HL-60/S4 treated with retinoic acid at 250 ng/mL for 4 days and 3 days (cell line): Measurements from ENCODE around the gene FBXL3.

Experiments
- in situ Hi-C: fragments of 300-500 bp; cut with MboI; formaldehyde crosslinking; loops from 2 replicates; pipeline ENCODE4 v1.7.0; 2022; ENCODE audit warnings: low sequenced_read_pairs

The FBXL3 gene, protein sequence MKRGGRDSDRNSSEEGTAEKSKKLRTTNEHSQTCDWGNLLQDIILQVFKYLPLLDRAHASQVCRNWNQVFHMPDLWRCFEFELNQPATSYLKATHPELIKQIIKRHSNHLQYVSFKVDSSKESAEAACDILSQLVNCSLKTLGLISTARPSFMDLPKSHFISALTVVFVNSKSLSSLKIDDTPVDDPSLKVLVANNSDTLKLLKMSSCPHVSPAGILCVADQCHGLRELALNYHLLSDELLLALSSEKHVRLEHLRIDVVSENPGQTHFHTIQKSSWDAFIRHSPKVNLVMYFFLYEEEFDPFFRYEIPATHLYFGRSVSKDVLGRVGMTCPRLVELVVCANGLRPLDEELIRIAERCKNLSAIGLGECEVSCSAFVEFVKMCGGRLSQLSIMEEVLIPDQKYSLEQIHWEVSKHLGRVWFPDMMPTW

DNA sequence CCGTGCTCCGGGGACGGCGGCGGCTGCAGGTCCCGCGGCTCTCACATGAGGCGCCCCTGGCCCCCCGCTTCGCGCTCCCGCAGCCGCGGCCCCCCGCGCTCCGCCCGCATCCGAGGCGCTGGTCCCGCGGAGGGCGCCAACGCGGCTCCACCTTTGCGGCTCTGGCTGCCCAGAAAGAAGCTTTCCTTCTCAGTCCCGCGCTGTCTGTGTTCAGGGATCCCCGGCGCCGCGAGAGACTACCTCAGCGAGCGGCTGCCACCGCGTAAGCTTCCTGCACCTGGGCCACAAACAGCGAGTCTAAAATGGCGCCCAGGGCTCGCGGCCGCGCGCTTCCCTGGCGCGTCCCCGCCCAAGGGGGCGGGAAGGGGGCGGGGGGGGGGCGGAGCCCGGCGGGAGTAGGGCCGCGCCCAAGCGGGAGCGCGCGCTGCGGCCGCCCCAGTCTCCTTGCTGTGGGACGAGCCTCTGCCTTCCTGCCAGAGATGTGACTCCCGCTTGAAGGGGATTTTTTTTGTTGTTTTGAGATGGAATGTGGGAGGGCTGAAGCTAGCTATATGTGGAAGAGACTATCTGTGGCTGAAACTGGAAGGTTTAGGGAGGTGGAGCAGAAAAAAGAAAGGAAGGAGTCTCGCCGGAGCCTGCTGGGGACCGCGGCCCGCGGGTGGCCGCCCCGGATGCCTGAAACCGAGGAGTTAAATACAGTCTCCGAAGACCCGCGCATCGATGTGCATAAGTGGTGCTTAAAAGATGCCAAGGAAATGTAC is at the start of gene FBXL3:
Gene FBXL3, minus strand, starts transcription at position 299 of the 761 bp plus-strand sequence. CDS start 5,299 bp downstream, outside the sequence.
- in situ Hi-C loops: no loop called here

DNA sequence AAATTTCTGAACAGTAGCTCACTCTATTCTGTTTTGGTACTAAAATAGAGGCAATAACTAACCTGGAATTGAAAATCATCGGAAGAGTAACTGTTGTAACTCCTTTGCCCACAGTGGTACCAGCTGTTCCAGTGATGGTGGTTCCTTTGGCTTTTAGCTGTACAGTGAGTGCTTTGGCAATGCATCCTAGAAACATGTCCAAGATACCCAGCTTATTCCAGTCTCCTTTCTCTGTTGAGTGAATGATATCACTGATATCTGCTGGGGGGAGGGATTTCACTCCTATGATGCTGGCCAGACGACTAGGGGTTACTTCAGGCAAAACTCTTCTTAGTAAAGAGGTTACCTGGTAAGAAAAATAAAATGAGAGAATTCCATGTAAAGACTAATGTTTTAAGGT is 40.6 kb upstream of the FBXL3 start:
- in situ Hi-C loops: no loop called here

GRCh38 chr13:77065461-77066147 is 38.6 kb upstream of the FBXL3 start:
- in situ Hi-C loops: no loop called here

- in situ Hi-C loops: no loop called here
Observed at GRCh38 chr13:77062097-77062496, 35.1 kb upstream of the FBXL3 start.

DNA sequence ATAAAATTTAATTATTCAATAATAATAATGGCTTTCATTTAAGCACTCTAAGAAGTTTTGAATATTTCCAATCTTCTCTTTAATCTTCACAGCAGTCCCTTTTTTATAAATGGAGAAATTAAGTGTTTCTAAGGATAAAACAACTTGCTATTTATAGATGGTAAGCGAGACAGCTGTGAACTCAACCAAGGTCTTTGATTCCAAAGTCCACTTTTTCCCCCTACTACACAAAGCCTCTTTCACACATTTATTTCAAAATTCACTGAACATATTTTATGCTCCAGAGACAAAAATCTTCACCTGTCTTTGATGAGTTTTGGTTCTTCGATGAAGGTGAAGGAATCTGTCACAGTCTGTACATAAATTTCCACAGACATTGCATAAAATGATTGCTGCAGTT is 34.4 kb upstream of the FBXL3 start:
- in situ Hi-C loops: no loop called here

DNA sequence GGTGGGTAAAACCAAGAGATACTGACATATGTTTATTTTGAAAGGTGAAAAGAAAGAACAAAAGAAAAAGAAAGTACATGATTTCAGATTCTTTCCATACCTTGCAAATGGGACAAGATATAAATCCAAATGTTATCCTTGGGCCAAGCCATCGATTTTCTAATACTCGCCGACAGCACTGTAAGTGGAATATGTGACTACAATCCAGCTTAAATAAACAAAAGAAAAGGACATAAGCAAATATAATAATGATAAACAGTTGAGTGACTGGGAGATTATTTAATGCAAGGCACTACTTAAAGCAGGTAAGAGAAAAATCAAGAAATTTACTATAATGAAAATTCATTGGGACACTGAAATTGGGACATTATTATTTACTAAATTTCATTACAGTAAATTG is 29.9 kb upstream of the FBXL3 start:
- in situ Hi-C loops: no loop called here

GRCh38 chr13:77056382-77056781 is 29.4 kb upstream of the FBXL3 start:
- in situ Hi-C loops: no loop called here

DNA sequence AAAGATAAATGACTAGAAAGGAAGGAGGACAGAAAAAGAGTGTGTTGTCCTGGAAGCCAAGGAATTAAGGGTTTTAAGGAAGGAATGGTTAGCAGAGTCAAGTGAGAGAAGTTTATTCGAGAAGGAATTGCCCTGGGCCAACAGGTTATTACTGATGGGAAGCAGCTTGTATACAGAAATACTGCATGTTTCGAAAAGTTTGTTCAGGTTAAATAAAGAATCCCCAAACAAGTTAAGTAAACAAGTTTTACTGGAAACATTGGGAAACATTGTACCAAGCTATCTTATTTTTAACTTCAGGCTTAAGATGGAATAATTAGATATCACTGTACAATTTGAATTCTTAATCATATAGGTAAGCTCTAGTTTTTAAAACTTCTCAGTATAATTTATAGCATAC is 28.2 kb upstream of the FBXL3 start:
- in situ Hi-C loops: no loop called here

DNA sequence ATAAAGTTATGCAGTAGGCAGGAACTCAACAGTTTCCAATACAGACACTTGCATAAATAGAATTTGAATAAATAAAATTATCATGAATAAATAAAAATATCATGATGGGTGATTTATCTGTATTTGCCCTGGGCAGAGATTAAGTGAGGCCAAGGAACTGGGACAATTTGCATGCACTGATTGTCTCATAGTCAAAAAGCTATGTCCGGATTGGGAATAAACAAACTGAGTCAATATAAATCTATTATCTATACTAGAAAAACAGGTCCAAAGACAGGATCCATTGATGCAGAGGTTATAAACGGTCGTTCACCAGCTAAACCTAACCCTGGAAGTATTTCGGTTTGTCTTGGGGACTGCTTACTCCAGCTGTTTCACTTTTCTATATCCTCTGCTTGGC is 26.2 kb upstream of the FBXL3 start:
- in situ Hi-C loops: no loop called here

DNA sequence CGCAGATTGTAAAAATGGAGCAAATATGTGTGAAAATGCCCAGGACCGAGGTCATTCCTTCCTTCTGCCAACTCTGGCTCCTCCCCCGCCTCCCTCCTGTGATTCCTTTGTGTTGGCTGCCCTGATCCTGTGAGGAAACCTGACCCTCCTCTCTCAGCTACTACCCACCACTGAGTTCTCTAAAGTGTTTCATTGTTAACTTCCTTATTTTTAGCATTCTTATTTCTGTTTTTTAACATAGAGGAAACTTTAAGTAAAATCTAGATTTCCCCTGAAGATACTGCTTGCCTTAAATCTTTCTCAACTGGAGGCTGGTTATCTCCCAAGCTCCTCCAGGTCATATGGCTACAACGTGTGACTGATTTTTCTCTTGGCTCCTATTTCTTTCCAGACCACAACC is 21.7 kb upstream of the FBXL3 start:
- in situ Hi-C loops: no loop called here

DNA sequence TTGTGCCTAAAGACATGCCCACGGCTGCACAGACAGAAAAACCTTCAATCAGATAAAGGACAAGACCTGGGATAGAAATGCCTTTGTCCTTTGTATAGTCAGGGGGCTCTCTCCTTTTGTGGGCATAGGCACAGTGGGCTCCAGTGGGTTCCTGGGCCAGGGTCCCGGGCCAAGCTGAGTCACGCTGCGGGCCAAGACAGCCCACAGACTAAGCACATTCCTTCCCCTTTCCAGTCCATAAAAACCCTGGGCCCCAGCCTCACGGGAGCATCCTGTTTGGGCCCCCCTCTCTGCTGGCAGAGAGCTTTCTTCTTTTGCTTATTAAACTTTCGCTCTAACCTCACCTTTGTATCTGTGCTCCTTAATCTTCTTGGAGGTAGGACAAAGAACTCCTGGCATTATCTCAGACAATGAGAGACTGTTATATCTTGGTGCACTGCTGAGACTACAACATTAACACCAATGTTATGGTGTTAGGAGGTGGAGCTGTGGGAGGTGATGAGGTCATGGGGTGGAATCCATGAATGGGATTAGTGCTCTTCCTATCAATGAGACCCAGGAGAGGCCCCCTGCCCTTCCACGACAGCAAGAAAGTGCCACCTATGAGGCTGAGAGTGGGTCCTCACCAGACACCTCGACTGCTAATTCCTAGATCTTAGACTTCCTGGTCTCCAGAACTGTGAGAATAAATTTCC is 20.8 kb upstream of the FBXL3 start:
- in situ Hi-C loops: no loop called here

- in situ Hi-C loops: no loop called here
Observed at GRCh38 chr13:77042566-77043177, 15.7 kb upstream of the FBXL3 start.

DNA sequence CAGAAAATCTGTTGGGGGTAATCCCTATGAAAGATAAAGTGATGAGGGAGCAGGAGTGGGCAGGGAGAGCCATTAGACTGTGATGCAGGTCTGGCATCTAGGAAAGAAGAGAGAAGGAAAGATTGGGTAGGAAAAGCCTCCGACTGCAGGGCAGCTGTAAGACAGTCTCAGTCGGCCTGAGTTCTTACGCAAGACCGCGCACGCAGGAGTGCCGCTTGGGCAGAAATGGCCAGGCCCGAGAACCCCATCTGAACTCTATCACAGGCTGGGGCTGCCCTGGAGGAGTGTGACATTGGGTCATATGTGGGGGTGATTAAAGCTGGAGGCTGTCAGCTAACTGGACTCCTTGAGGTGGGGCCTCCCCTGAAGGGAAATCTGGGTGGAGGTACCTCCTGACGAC is 13.9 kb upstream of the FBXL3 start:
- in situ Hi-C loops: no loop called here

GRCh38 chr13:77040076-77040475 is 13.1 kb upstream of the FBXL3 start:
- in situ Hi-C loops: no loop called here

DNA sequence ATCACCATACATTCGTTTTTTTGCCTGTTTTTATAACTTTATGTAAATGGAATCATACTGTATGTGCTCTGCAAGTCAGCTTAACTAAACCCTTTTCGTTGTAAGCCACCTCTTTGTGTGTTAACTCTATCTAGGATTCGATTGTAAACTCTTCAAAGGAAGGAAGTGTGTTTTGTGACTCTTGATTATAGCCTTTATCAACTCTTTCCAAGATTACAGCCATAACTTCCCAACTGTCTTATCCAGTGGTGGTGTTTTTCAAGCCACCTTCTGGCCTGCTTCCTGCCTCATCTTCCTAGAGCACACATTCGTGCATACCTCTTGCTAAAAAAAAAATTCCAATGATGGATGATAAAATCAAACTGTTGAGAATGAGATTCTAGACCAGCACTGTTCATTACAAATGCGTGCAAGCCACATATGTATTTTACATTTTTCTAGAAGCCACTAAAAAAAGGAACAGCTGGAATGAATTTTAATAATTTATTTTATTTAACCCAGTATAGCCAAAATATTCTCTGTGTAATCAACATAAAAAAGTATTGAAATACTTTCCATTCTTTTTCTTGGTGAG is 12.0 kb upstream of the FBXL3 start:
- in situ Hi-C loops: no loop called here

DNA sequence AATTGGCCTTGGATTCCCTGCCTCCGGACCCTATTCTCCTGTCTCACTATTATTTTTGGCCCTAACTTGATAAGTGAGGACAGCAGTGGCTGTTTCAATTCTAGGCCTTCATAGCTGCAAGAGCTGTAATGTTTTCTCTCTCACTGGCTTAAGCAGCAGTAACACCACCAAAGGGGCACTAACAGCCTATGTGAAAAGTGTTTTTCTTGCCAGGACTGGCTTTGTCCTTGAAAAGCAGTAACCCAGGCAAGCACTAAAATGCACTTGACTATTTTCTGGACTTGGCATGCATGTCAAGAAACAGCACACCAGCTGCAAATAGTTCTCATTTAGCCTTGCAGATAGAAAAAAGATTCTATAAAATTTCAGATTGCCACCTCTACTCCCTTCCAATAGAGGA is 9.3 kb upstream of the FBXL3 start:
- in situ Hi-C loops: no loop called here

DNA sequence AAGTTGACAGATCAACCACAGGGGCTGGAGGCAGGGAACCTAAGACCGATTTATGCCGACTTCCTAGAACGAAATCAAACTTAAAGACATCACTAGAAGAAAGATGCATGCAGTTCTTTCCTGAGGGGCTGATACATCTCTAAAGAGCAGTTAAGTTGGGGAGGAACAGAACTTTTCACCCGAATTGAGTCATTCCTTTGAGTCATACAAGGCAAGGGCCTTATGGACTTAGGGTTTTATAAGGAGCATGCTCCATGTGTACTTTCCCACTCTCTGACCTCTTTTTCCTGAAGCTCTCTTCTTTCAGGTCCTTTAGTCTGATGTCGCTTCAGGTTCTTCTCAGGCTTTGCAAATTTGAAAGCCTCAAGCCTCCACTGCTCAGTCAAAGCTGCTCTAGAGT is 7.9 kb upstream of the FBXL3 start:
- in situ Hi-C loops: no loop called here

DNA sequence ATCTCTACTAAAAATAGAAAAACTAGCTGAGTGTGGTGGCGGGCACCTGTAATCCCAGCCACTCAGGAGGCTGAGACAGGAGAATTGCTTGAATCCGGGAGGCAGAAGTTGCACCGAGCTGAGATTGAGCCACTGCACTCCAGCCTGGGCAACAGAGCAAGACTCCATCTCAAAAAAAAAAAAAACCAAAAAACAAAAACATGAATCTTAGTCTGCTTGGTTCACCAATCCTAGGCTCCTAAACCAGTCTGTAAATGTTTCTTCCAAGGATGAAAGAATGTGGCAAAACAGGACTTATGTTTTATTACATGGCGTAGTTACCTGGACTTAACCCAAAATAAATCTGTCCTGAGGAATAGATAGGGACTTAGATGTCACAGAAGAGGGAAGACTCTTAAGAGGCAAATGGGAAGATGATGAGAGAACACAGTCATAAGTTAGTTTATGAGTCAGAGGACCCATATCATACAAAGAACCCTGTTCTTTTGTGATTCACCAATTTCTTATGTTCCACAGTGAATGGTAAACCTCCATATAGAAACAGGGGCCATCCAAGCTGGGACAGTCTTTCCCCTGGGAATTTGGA is 6.9 kb upstream of the FBXL3 start:
- in situ Hi-C loops: no loop called here

DNA sequence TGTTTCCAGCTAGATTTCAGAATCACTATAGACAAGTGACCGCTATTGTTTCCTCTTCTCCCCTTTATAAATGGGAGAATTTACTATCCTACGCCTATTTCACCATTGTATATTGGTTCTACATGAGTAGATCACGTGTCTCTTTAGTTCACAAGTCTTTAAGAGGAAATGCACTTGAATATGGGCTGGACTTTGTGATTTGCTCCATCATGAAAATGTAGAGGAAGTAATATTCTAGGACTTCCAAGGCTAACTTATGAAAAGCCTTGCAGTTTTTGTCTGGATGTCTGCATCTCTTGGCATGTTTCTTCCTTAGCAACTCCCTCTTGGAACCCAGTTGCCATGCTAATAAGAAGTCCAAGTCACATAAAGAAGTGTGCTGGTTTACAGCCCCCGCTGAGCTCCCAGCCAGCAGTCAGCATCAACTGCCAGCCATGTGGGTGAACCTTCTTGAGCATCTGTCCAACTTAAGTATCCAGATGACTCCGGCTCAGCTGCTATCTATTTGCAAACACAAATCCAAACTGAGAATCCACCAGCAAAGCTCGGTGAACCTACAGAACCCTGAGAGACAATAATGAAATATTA is 4.8 kb upstream of the FBXL3 start:
- in situ Hi-C loops: no loop called here

DNA sequence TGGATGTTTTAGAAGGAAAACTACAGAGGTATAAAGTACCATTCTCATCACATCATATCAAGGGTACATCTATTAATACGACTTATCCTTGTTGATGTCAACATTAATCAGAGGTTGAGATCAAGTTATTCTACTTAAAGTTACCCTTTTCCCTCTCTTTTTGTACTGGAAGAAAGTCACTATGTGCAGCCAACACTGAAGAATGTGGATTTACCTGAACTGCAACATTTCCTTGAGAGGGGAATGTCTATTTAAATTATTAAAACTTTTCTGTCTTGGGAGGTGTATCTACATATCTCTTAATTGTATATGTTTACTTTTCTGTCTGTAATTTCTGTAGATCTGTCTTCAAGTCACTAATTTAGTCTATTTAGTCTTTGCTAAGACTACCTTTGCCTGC is 2.5 kb upstream of the FBXL3 start:
- in situ Hi-C loops: no loop called here
